Kidney (tissue), 14 donors: Measurements from ENCODE around the gene BTBD1. TPM values are rescaled to one million over a fixed set of nuclear protein-coding genes. Genes with fewer than 3 reads are reported as not detected.

ENCODE experiments used
- DNase-seq, 5 donors: peaks; one replicate each; pipeline ENCODE4 v3.0.0-alpha.2; 2013 to 2020
- FAIRE-seq: peaks from 2 replicates; lab custom pipeline; 2012; peaks lifted over from hg19 to GRCh38; lab: Jason Lieb, UNC
- H3K27ac ChIP-seq, 2 donors: one replicate each; pipeline ENCODE4 v1.7.0; 2013; ENCODE audit warnings: low read depth in 2 of 2, low read length in 2 of 2, inconsistent platforms in 1 of 2
- H3K27me3 ChIP-seq: one replicate; pipeline ENCODE4 v1.7.1; 2013; ENCODE audit warnings: low read length, inconsistent platforms; ENCODE audit not compliant: control insufficient read depth, insufficient read depth
- H3K36me3 ChIP-seq, 3 donors: one replicate each; pipeline versions ENCODE4 v1.7.0 to v1.7.1; 2013; ENCODE audit warnings: low read length in 3 of 3, control low read depth in 1 of 3, inconsistent platforms in 1 of 3; ENCODE audit not compliant: insufficient read depth in 3 of 3, control insufficient read depth in 2 of 3
- H3K4me1 ChIP-seq, 3 donors: one replicate each; pipeline versions ENCODE4 v1.7.0 to v1.7.1; 2013; ENCODE audit warnings: low read length in 3 of 3, inconsistent platforms in 1 of 3, low read depth in 1 of 3; ENCODE audit not compliant: control insufficient read depth in 2 of 3, insufficient read depth in 2 of 3
- H3K4me3 ChIP-seq, 3 donors: one replicate each; pipeline versions ENCODE4 v1.7.0 to v1.8.1; 2013; ENCODE audit warnings: low read length in 3 of 3, control low read depth in 1 of 3, inconsistent platforms in 1 of 3
- H3K9ac ChIP-seq, 3 donors: one replicate each; pipeline versions ENCODE4 v1.7.0 to v1.7.1; 2013; ENCODE audit warnings: low read length in 3 of 3, control low read depth in 1 of 3, inconsistent platforms in 1 of 3
- H3K9me3 ChIP-seq, 3 donors: one replicate each; pipeline versions ENCODE4 v1.7.0 to v1.7.1; 2013; ENCODE audit warnings: low read length in 3 of 3, control low read depth in 1 of 3, inconsistent platforms in 1 of 3; ENCODE audit not compliant: control insufficient read depth in 2 of 3, insufficient read depth in 1 of 3
- intact Hi-C: fragments of 100-400 bp; cut with DNase I; formaldehyde crosslinking; loops from one replicate; pipeline ENCODE4 v1.11.1; 2022
- polyA plus RNA-seq: library from polyadenylated mRNA; stranded (reverse); fragments of 350-450 nt; fragmentation: Illumina TruSeq; extraction: RNeasy Lipid Tissue Mini Kit (QIAGEN cat#74804); gene quantifications from one replicate; pipeline ENCODE4 v1.2.3, GENCODE V29; 2014; ENCODE audit warnings: low read depth, low replicate concordance; ENCODE audit not compliant: insufficient read depth
- total RNA-seq: library from RNA; stranded (reverse); fragmentation: NEBNext Ultra II Directional; extraction: Animal tissue kit (Norgen Biotek cat#: 25700); gene quantifications from one replicate; pipeline ENCODE4 v1.2.1, GENCODE V29; 2021
- TF ChIP-seq, protein P1 (sequence below): IDR thresholded peaks from 3 replicates; pipeline ENCODE4 v1.5.1; 2012; ENCODE audit warnings: mild to moderate bottlenecking, moderate library complexity, borderline replicate concordance; ENCODE audit not compliant: insufficient read depth; ENCODE audit errors: extremely low read depth
- donor health status: control.
- donor health status: control.
- donor health status: control.
- donor health status: control.
- donor health status: control.
- donor health status: DM: yes; HTN: yes; CAD: no.
- donor health status: Normal renal cell carcinoma (clear cell type).

BTBD1 gene
- total and polyA plus RNA-seq, 2 donors from 2014 or later: 29.1 to 52.0 TPM

DNA sequence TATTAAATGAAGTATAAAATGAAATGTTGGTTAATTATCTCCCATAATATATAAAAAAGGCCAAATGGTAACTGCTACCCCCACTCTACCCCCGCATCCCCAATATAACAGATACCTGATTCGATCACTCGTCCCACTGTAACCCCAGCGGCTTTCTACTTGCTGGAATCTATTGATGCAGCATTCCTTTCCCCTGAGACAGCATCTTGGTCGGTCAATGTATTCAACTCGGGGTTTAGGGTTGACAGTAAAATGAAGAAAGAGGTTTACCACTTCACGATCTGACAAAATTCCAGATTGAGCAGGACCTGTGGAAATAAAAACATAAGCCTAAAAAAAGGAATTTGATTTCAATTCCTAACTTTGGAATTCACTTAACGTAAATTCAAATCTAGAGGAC is 37.0 kb downstream of the BTBD1 start:
- Histone ChIP-seq H3K27me3 (no peaks in the 10 kb centered on the region), H3K4me3 (no peak overlapping the region), H3K36me3 (peaks cover 2 to 17% (median 4%) of the 10 kb centered on the region in 3 donors), H3K9ac (no peak overlapping the region), H3K4me1 (no peaks in the 10 kb centered on the region), H3K27ac (no peak overlapping the region), H3K9me3 (no peaks in the 10 kb centered on the region)
- intact Hi-C loops: no loop called here
- TF ChIP-seq, protein P1, sequence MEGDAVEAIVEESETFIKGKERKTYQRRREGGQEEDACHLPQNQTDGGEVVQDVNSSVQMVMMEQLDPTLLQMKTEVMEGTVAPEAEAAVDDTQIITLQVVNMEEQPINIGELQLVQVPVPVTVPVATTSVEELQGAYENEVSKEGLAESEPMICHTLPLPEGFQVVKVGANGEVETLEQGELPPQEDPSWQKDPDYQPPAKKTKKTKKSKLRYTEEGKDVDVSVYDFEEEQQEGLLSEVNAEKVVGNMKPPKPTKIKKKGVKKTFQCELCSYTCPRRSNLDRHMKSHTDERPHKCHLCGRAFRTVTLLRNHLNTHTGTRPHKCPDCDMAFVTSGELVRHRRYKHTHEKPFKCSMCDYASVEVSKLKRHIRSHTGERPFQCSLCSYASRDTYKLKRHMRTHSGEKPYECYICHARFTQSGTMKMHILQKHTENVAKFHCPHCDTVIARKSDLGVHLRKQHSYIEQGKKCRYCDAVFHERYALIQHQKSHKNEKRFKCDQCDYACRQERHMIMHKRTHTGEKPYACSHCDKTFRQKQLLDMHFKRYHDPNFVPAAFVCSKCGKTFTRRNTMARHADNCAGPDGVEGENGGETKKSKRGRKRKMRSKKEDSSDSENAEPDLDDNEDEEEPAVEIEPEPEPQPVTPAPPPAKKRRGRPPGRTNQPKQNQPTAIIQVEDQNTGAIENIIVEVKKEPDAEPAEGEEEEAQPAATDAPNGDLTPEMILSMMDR: no peak
- DNase-seq: no peak
- no peak for FAIRE-seq

DNA sequence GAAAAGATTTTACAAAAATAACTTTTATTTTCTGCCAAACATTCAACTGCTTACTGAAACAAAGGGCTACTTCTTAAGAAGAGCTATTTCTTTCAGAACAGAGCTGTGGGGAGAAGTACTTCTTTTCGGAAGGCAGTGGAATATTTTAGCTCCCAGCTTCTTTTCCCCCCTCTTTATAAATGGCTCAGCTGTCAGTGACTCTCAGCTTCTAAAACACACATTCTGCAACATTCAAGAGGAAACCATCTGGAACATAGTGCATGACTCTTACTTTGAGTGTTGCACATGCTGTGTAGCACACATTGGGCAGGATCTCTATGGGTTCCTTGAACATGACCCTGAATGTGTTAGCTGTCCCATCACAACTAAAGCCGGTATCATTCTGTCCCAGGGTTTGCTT is 48.6 kb downstream of the BTBD1 start:
- no peaks in the 10 kb centered on the region for H3K9me3 ChIP-seq
- intact Hi-C loops: no loop called here
- TF ChIP-seq, protein P1: no peak
- H3K9ac ChIP-seq: no peak overlapping the region
- no peak overlapping the region for H3K4me3 ChIP-seq
- H3K27ac ChIP-seq: no peak overlapping the region
- H3K4me1 ChIP-seq: no peaks in the 10 kb centered on the region
- H3K36me3 ChIP-seq: peaks cover 0 to 26% (median 5%) of the 10 kb centered on the region in 3 donors
- FAIRE-seq (no peak), DNase-seq (no peak)
- no peaks in the 10 kb centered on the region for H3K27me3 ChIP-seq

DNA sequence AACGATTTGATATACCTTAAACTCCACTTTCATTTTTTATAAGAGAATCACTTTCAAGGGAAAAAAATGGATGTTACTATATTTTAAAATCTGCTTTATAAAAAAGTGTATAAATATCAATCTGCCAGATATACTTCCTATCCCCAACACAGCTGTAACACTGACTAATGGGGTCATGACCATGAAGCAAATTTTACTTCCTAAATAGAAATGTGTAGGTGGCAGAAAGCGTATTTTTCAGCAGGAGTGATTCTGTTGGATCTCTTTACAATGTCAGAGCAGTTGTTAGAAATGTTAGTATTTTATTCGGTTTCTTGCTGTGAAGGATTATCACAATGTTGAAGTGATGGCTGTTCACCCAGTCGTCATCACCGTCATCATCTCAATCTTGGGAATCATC is 50.1 kb downstream of the BTBD1 start:
- peaks cover 0 to 26% (median 5%) of the 10 kb centered on the region in 3 donors for H3K36me3 ChIP-seq
- H3K4me3 ChIP-seq: no peak overlapping the region
- TF ChIP-seq, protein P1: no peak
- DNase-seq (no peak), FAIRE-seq (no peak)
- no peak overlapping the region for H3K9ac ChIP-seq
- no peak overlapping the region for H3K27ac ChIP-seq
- H3K4me1 ChIP-seq: peaks cover 1 to 8% (median 6%) of the 10 kb centered on the region in 3 donors
- H3K9me3 ChIP-seq: no peaks in the 10 kb centered on the region
- intact Hi-C loops: no loop called here
- H3K27me3 ChIP-seq: no peaks in the 10 kb centered on the region

DNA sequence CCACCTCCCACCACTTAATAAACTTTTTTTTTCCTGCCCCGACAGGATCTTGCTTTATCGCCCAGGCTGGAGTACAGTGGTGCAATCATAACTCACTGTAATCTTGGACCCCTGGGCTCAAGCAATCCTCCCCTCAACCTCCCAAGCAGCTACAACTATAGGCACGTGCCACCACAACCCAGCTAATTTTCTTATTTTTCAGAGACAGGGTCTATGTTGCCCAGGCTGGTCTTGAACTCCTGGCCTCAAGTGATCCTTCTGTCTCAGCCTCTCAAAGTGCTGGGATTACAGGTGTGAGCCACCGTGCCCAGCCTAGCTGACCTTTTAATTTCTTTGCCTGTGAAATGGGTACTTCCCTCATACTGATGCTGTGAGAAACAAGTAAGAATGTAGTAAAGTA is 51.7 kb downstream of the BTBD1 start:
- intact Hi-C loops: no loop called here
- H3K4me3 ChIP-seq: no peak overlapping the region
- TF ChIP-seq, protein P1: no peak
- no peaks in the 10 kb centered on the region for H3K9me3 ChIP-seq
- peaks cover 0 to 23% (median 3%) of the 10 kb centered on the region in 3 donors for H3K36me3 ChIP-seq
- FAIRE-seq: no peak
- DNase-seq: no peak
- no peak overlapping the region for H3K27ac ChIP-seq
- H3K27me3 ChIP-seq: no peaks in the 10 kb centered on the region
- peaks cover 2 to 16% (median 12%) of the 10 kb centered on the region in 3 donors for H3K4me1 ChIP-seq
- no peak overlapping the region for H3K9ac ChIP-seq
